Gastroesophageal sphincter (tissue), 3 donors: Measurements from ENCODE around the gene IL22RA1.

Experiments used
- CTCF ChIP-seq, 4 experiments: fragments of 200-600 bp in 2 of 4; fragments of 450-650 bp in 2 of 4; sonication (generic) in 1 of 4; IDR thresholded peaks; one replicate each; pipeline ENCODE4 v1.5.1; 2017 to 2019; ENCODE audit warnings: antibody characterized with exemption in 4 of 4, mild to moderate bottlenecking in 2 of 4, moderate library complexity in 2 of 4
- EP300 ChIP-seq: sonication (generic); formaldehyde crosslinking; IDR thresholded peaks from one replicate; pipeline ENCODE4 v1.6.1; 2017; ENCODE audit warnings: antibody characterized with exemption, mild to moderate bottlenecking
- POLR2A ChIP-seq, 2 donors: fragments of 450-650 bp; IDR thresholded peaks; one replicate each; pipeline ENCODE4 v1.6.1; 2017; ENCODE audit warnings: antibody characterized with exemption in 2 of 2, mild to moderate bottlenecking in 2 of 2, moderate library complexity in 1 of 2

GRCh38 chr1:24080131-24080530 lies 62.8 kb downstream of the IL22RA1 start:
- TF ChIP-seq CTCF (IDR thresholded peaks at IDR 0.05) (no peak), EP300 (no peak), POLR2A (IDR thresholded peaks at IDR 0.05) (no peak)
